Mesenchymal stem cell (in vitro differentiated cells and primary cell): ENCODE data around the gene AQP2.

ENCODE experiments used
- DNase-seq: peaks from one replicate; pipeline ENCODE4 v3.0.0-alpha.2; 2013
- H2AFZ ChIP-seq: one replicate; pipeline ENCODE4 v1.6.1; 2013; ENCODE audit warnings: low read depth, mild to moderate bottlenecking, control low read depth, inconsistent platforms, low read length, moderate library complexity
- H2AK5ac ChIP-seq: 2 replicates; pipeline ENCODE4 v1.6.1; 2013; ENCODE audit warnings: low read length, moderate library complexity, mild to moderate bottlenecking, inconsistent platforms; ENCODE audit not compliant: severe bottlenecking
- H2BK120ac ChIP-seq: one replicate; pipeline ENCODE4 v1.6.1; 2013; ENCODE audit warnings: low read depth, mild to moderate bottlenecking, inconsistent platforms, low read length, moderate library complexity
- H2BK12ac ChIP-seq, 2 experiments: one replicate each; pipeline ENCODE4 v1.6.1; 2013; ENCODE audit warnings: inconsistent platforms in 2 of 2, low read length in 2 of 2, mild to moderate bottlenecking in 2 of 2, moderate library complexity in 2 of 2, control low read depth in 1 of 2
- H2BK15ac ChIP-seq: one replicate; pipeline ENCODE4 v1.6.1; 2013; ENCODE audit warnings: mild to moderate bottlenecking, low read depth, inconsistent platforms; ENCODE audit not compliant: poor library complexity, severe bottlenecking
- H2BK5ac ChIP-seq: 2 replicates; pipeline ENCODE4 v1.6.1; 2013; ENCODE audit warnings: low read depth, mild to moderate bottlenecking, low read length, control low read depth, inconsistent platforms; ENCODE audit not compliant: poor library complexity, severe bottlenecking
- H3K14ac ChIP-seq, 2 experiments: one replicate each; pipeline ENCODE4 v1.6.1; 2013; ENCODE audit warnings: inconsistent platforms in 2 of 2, low read length in 2 of 2, control low read depth in 1 of 2, mild to moderate bottlenecking in 1 of 2, moderate library complexity in 1 of 2
- H3K18ac ChIP-seq, 2 experiments: one replicate each; pipeline ENCODE4 v1.6.1; 2013; ENCODE audit warnings: inconsistent platforms in 2 of 2, low read length in 2 of 2, control low read depth in 1 of 2, low read depth in 1 of 2, mild to moderate bottlenecking in 1 of 2
- H3K23ac ChIP-seq, 2 experiments: one replicate each; pipeline ENCODE4 v1.6.1; 2013; ENCODE audit warnings: inconsistent platforms in 2 of 2, low read length in 2 of 2, mild to moderate bottlenecking in 2 of 2, moderate library complexity in 2 of 2, control low read depth in 1 of 2
- H3K27ac ChIP-seq: 2 replicates; pipeline ENCODE4 v1.5.1; 2013; ENCODE audit warnings: mild to moderate bottlenecking, moderate library complexity, low read length, control low read depth, inconsistent platforms; ENCODE audit not compliant: poor library complexity, severe bottlenecking
- H3K27me3 ChIP-seq, 2 experiments: 2 replicates each; pipeline versions ENCODE4 v1.6.1 to v1.7.0; 2013; ENCODE audit warnings: low read length in 2 of 2, mild to moderate bottlenecking in 2 of 2, moderate library complexity in 2 of 2, control low read depth in 1 of 2, inconsistent platforms in 1 of 2; ENCODE audit not compliant: control insufficient read depth in 1 of 2, insufficient read depth in 1 of 2
- H3K36me3 ChIP-seq, 2 experiments: 2 replicates each; pipeline versions ENCODE4 v1.6.1 to v1.7.0; 2013; ENCODE audit warnings: low read length in 2 of 2, control low read depth in 1 of 2, inconsistent platforms in 1 of 2, low read depth in 1 of 2, mild to moderate bottlenecking in 1 of 2; ENCODE audit not compliant: insufficient read depth in 2 of 2, control insufficient read depth in 1 of 2
- H3K4ac ChIP-seq, 2 experiments: one replicate each; pipeline ENCODE4 v1.6.1; 2013; ENCODE audit warnings: inconsistent platforms in 2 of 2, low read length in 2 of 2, mild to moderate bottlenecking in 2 of 2, moderate library complexity in 2 of 2, control low read depth in 1 of 2, low read depth in 1 of 2
- H3K4me1 ChIP-seq: 2 replicates; pipeline ENCODE4 v1.6.1; 2013; ENCODE audit warnings: low read depth, low read length, control low read depth; ENCODE audit not compliant: control insufficient read depth, insufficient read depth
- H3K4me2 ChIP-seq: 2 replicates; pipeline ENCODE4 v1.6.1; 2013; ENCODE audit warnings: low read length, mild to moderate bottlenecking, inconsistent platforms; ENCODE audit not compliant: poor library complexity, severe bottlenecking
- H3K4me3 ChIP-seq, 2 experiments: 2 replicates each; pipeline versions ENCODE4 v1.5.1 to v1.7.0; 2013; ENCODE audit warnings: low read length in 2 of 2, mild to moderate bottlenecking in 2 of 2, control low read depth in 1 of 2, low read depth in 1 of 2; ENCODE audit not compliant: insufficient read depth in 1 of 2
- H3K79me1 ChIP-seq: replicated peaks from 2 replicates; pipeline ENCODE4 v1.6.1; 2013; ENCODE audit warnings: mild to moderate bottlenecking, control low read depth, low read length, inconsistent platforms; ENCODE audit not compliant: poor library complexity, severe bottlenecking
- H3K9ac ChIP-seq: 2 replicates; pipeline ENCODE4 v1.7.0; 2013; ENCODE audit warnings: mild to moderate bottlenecking, low read length, moderate library complexity
- H3K9me3 ChIP-seq: 2 replicates; pipeline ENCODE4 v1.7.0; 2013; ENCODE audit warnings: mild to moderate bottlenecking, low read length; ENCODE audit not compliant: control insufficient read depth
- H4K8ac ChIP-seq: one replicate; pipeline ENCODE4 v1.6.1; 2013; ENCODE audit warnings: inconsistent platforms, mild to moderate bottlenecking, low read length, moderate library complexity
- H4K91ac ChIP-seq: one replicate; pipeline ENCODE4 v1.6.1; 2013; ENCODE audit warnings: mild to moderate bottlenecking, low read length, inconsistent platforms
- WGBS: methylation state at CpG from one replicate; pipeline ENCODE4 v1.1.7; 2013; ENCODE audit warnings: mixed read lengths; 5-methylcytosine and 5-hydroxymethylcytosine counted together

Gene AQP2

DNA sequence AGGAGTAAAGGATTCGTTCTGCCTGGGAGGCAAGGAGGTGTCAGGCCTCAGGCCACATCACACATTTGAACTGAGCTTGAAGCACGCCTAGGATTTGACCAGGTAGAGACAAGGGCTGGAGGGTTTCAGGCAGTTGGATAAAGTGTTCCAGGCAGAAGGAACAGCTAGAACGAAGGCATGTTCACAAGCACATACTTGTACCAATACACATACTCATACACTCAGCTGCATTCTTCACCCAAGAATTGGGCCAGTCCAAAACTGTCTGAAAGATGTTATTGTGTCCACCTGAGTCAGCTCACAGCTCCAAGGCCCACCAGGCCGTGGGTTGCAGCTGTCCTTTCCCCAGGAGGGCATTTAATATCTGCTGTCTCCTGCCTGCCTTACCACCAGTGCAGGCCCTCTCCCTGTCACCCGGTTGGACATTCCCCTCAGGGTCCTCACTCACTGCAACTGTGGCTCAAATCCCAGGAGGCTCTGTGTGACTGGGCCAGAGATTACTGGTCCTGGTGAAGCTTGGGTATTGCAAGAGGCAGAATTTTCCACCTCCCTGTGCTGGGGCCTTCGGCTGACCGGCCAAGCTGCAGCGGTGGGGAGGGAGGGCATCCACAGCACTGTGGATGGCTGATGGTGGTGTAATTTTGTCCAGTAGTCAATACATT is 12.8 kb upstream of the AQP2 start:
- Histone ChIP-seq H4K8ac (no peak overlapping the region), H3K4me2 (no peak overlapping the region), H3K14ac (no peak overlapping the region), H3K4ac (no peak overlapping the region), H3K23ac (no peak overlapping the region), H2BK15ac (no peak overlapping the region), H3K27me3 (no peaks in the 10 kb centered on the region), H3K9ac (no peak overlapping the region), H3K27ac (no peak overlapping the region), H2AK5ac (no peak overlapping the region), H3K18ac (no peak overlapping the region), H2BK12ac (no peak overlapping the region), H3K9me3 (no peaks in the 10 kb centered on the region), H3K4me3 (no peak overlapping the region), H3K4me1 (no peaks in the 10 kb centered on the region), H2BK120ac (no peak overlapping the region), H4K91ac (no peak overlapping the region), H3K79me1 (no peaks in the 10 kb centered on the region), H3K36me3 (no peaks in the 10 kb centered on the region), H2BK5ac (no peak overlapping the region), H2AFZ (no peak overlapping the region)
- no peak for DNase-seq
- WGBS = 81% methylated on average over 8 of the region's 8 CpGs

DNA sequence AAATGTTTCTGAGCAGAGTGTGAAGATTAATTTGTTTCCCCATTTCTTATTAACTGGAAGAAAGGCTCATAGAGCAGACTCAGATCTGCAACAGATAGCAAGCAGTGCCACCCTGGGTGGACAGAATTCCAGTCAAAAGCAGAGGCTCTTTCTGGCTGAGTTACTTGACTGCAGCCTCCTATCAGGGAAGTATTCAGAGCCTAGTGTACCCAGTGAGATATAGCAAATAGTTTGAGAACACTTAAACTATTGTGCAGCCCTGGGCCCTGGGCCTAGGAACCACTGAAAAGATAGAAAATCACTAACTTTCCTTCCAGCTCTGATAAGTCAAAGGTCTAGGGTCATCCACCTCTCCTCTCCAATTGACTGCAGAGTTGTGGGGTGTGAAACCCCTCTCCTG is 11.2 kb upstream of the AQP2 start:
- no peak overlapping the region for H4K8ac ChIP-seq
- no peak overlapping the region for H2BK5ac ChIP-seq
- H3K36me3 ChIP-seq = no peaks in the 10 kb centered on the region
- H2AFZ ChIP-seq = no peak overlapping the region
- H3K27ac ChIP-seq = no peak overlapping the region
- no peak overlapping the region for H3K4me3 ChIP-seq
- no peaks in the 10 kb centered on the region for H3K79me1 ChIP-seq
- H3K4ac ChIP-seq = no peak overlapping the region
- no peak overlapping the region for H3K9ac ChIP-seq
- H3K14ac ChIP-seq = no peak overlapping the region
- H2BK12ac ChIP-seq = no peak overlapping the region
- no peak overlapping the region for H2AK5ac ChIP-seq
- H3K4me1 ChIP-seq = no peaks in the 10 kb centered on the region
- no peak overlapping the region for H2BK15ac ChIP-seq
- H3K9me3 ChIP-seq = no peaks in the 10 kb centered on the region
- H3K23ac ChIP-seq = no peak overlapping the region
- H2BK120ac ChIP-seq = no peak overlapping the region
- H3K4me2 ChIP-seq = no peak overlapping the region
- H3K18ac ChIP-seq = no peak overlapping the region
- no peak for DNase-seq
- H3K27me3 ChIP-seq = no peaks in the 10 kb centered on the region
- H4K91ac ChIP-seq = no peak overlapping the region

DNA sequence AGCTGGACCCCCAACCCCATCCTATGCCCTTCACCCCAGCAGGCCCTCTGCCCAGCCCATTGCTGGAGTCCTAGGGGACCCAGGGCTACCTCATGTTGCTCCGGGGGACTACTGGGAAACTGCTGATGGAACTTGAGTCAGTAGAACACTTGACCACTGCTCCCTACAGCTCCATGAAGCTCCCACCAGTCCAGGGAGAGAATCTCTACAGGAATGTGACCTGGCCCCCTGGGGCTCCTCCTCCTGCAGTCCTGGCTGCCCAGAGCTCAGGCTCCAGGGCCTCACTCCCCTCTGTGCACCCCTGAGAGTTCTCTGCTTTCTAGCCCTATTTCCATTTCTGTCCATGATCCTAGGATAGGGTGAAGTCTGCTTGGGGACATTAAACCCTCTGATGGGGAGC is 10.8 kb upstream of the AQP2 start:
- Histone ChIP-seq H3K14ac (no peak overlapping the region), H3K4me3 (no peak overlapping the region), H3K4me1 (no peaks in the 10 kb centered on the region), H3K23ac (no peak overlapping the region), H3K36me3 (no peaks in the 10 kb centered on the region), H2BK12ac (no peak overlapping the region), H3K9ac (no peak overlapping the region), H2AFZ (no peak overlapping the region), H3K79me1 (no peaks in the 10 kb centered on the region), H3K18ac (no peak overlapping the region), H4K8ac (peak overlapping the region; percentile 31), H3K27me3 (no peaks in the 10 kb centered on the region), H3K27ac (no peak overlapping the region), H3K4me2 (no peak overlapping the region), H3K9me3 (no peaks in the 10 kb centered on the region), H2BK5ac (no peak overlapping the region), H2BK15ac (no peak overlapping the region), H4K91ac (no peak overlapping the region), H3K4ac (no peak overlapping the region), H2BK120ac (no peak overlapping the region), H2AK5ac (no peak overlapping the region)
- 100% methylated on average over 1 of the region's 1 CpG for WGBS
- no peak for DNase-seq

DNA sequence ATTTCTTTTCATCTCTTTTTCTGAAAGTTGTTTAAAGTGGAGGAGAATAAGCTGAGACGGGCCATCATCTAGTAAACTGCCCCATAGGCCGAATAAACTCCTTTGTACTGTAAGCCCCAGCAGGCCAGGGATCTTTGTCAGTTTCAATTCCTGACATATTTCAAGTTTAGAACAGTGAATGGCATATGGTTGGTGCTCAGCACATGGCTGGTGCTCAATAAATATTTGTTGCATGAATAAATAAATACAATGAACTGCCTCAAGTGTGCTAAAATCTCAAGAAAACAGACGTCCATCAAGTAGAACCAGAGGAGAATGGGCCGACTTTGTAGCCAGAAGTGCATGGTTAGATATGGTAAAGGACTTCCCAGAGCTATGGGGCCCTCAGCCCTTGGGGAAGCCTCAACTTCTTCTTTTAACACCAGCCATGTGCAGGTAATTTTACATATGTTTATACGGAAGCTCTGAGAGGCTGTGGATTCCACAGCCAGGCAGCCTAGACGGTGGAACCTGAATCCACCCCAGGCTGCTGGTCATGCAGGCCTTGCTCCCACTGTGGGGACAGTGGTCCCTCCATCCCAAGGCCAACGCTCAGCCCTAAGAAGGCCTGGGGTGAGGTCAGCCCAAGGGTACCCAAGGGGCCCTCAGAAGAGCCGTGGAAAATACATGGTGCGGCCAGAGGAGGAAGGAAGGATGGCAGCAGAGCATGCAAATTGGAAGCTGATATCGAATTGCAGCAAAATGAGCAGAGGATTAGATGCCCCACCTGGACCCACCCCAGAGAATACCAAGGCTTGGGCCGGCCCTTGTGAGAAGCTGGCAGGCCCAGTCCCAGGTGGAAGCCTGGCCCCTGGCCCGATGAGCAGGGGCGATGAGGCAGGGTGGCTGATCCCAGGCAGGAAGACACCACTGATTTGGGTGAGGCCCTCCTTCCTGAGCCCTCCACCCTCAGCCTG is 8.7 kb upstream of the AQP2 start:
- Histone ChIP-seq H3K4me1 (peaks cover 2% of the 10 kb centered on the region), H3K14ac (no peak overlapping the region), H3K27me3 (no peaks in the 10 kb centered on the region), H3K79me1 (no peaks in the 10 kb centered on the region), H2AFZ (no peak overlapping the region), H2BK5ac (no peak overlapping the region), H2BK12ac (no peak overlapping the region), H3K36me3 (no peaks in the 10 kb centered on the region), H3K27ac (no peak overlapping the region), H3K4me3 (no peak overlapping the region), H3K4ac (no peak overlapping the region), H3K9me3 (no peaks in the 10 kb centered on the region), H2BK120ac (no peak overlapping the region), H4K8ac (no peak overlapping the region), H3K23ac (no peak overlapping the region), H3K4me2 (no peak overlapping the region), H4K91ac (no peak overlapping the region), H2AK5ac (no peak overlapping the region), H3K18ac (no peak overlapping the region), H3K9ac (no peak overlapping the region), H2BK15ac (no peak overlapping the region)
- no peak for DNase-seq
- WGBS = 89% methylated on average over 13 of the region's 13 CpGs
